Adipocyte (in vitro differentiated cells): ENCODE data around the gene TMEM184B.

Experiments used
- DNase-seq: peaks from one replicate; pipeline ENCODE4 v3.0.0-alpha.2; 2015; ENCODE audit warnings: low read depth
- H3K27me3 ChIP-seq: replicated peaks from 2 replicates; pipeline ENCODE4 v1.7.0; 2013; ENCODE audit warnings: mild to moderate bottlenecking, low read length, moderate library complexity; ENCODE audit not compliant: control insufficient read depth, insufficient read depth
- H3K36me3 ChIP-seq: 2 replicates; pipeline ENCODE4 v1.7.0; 2013; ENCODE audit warnings: low read length, mild to moderate bottlenecking, moderate library complexity; ENCODE audit not compliant: control insufficient read depth, insufficient read depth, severe bottlenecking
- H3K4me1 ChIP-seq: 2 replicates; pipeline ENCODE4 v1.7.0; 2013; ENCODE audit warnings: mild to moderate bottlenecking, low read length, moderate library complexity; ENCODE audit not compliant: control insufficient read depth, insufficient read depth
- H3K4me3 ChIP-seq: 2 replicates; pipeline ENCODE4 v1.7.0; 2013; ENCODE audit warnings: mild to moderate bottlenecking, low read length, moderate library complexity
- H3K9ac ChIP-seq: 2 replicates; pipeline ENCODE4 v1.7.0; 2013; ENCODE audit warnings: mild to moderate bottlenecking, low read length, moderate library complexity
- H3K9me3 ChIP-seq: 2 replicates; pipeline ENCODE4 v1.7.0; 2013; ENCODE audit warnings: mild to moderate bottlenecking, low read length, moderate library complexity; ENCODE audit not compliant: control insufficient read depth

The TMEM184B gene

GRCh38 chr22:38230108-38230825 is 42.5 kb downstream of the TMEM184B start:
- peaks cover 69% of the 10 kb centered on the region for H3K36me3 ChIP-seq
- H3K9ac ChIP-seq, result no peak overlapping the region
- no peaks in the 10 kb centered on the region for H3K27me3 ChIP-seq
- DNase-seq, result peak; percentile 40
- H3K4me3 ChIP-seq, result no peak overlapping the region
- H3K4me1 ChIP-seq, result peaks cover 49% of the 10 kb centered on the region
- no peaks in the 10 kb centered on the region for H3K9me3 ChIP-seq

GRCh38 chr22:38228873-38229740 is 43.7 kb downstream of the TMEM184B start:
- peak; percentile 70 for DNase-seq
- peak overlapping the region; percentile 19 for H3K9ac ChIP-seq
- H3K9me3 ChIP-seq, result no peaks in the 10 kb centered on the region
- peaks cover 69% of the 10 kb centered on the region for H3K36me3 ChIP-seq
- H3K4me3 ChIP-seq, result no peak overlapping the region
- H3K27me3 ChIP-seq, result no peaks in the 10 kb centered on the region
- peaks cover 38% of the 10 kb centered on the region for H3K4me1 ChIP-seq

- Histone ChIP-seq H3K4me1 (peaks cover 31% of the 10 kb centered on the region), H3K27me3 (no peaks in the 10 kb centered on the region), H3K4me3 (no peak overlapping the region), H3K36me3 (peaks cover 72% of the 10 kb centered on the region), H3K9me3 (no peaks in the 10 kb centered on the region), H3K9ac (peak overlapping the region; percentile 19)
- DNase-seq, result peak; percentile 28
These were observed 44.4 kb downstream of the TMEM184B start for GRCh38 chr22:38228326-38228872.

GRCh38 chr22:38226853-38227649 is 45.8 kb downstream of the TMEM184B start:
- Histone ChIP-seq H3K27me3 (no peaks in the 10 kb centered on the region), H3K36me3 (peaks cover 64% of the 10 kb centered on the region), H3K9ac (no peak overlapping the region), H3K4me3 (no peak overlapping the region), H3K4me1 (peaks cover 24% of the 10 kb centered on the region), H3K9me3 (no peaks in the 10 kb centered on the region)
- no peak for DNase-seq

- peaks cover 41% of the 10 kb centered on the region for H3K4me1 ChIP-seq
- DNase-seq, result no peak
- H3K9me3 ChIP-seq, result no peaks in the 10 kb centered on the region
- H3K27me3 ChIP-seq, result no peaks in the 10 kb centered on the region
- peaks cover 53% of the 10 kb centered on the region for H3K36me3 ChIP-seq
- H3K4me3 ChIP-seq, result no peak overlapping the region
- no peak overlapping the region for H3K9ac ChIP-seq
These were observed 49.4 kb downstream of the TMEM184B start for GRCh38 chr22:38223289-38223960.

GRCh38 chr22:38222797-38223119 is 50.1 kb downstream of the TMEM184B start:
- no peak for DNase-seq
- Histone ChIP-seq H3K4me3 (no peak overlapping the region), H3K36me3 (peaks cover 48% of the 10 kb centered on the region), H3K27me3 (no peaks in the 10 kb centered on the region), H3K9ac (no peak overlapping the region), H3K9me3 (no peaks in the 10 kb centered on the region), H3K4me1 (peaks cover 41% of the 10 kb centered on the region)

- Histone ChIP-seq H3K27me3 (no peaks in the 10 kb centered on the region), H3K36me3 (peaks cover 42% of the 10 kb centered on the region), H3K9ac (no peak overlapping the region), H3K9me3 (no peaks in the 10 kb centered on the region), H3K4me3 (no peak overlapping the region), H3K4me1 (peaks cover 43% of the 10 kb centered on the region)
- DNase-seq, result no peak
These were observed 50.7 kb downstream of the TMEM184B start for GRCh38 chr22:38221908-38222796.

- H3K4me1 ChIP-seq, result peaks cover 43% of the 10 kb centered on the region
- H3K27me3 ChIP-seq, result no peaks in the 10 kb centered on the region
- no peak for DNase-seq
- no peak overlapping the region for H3K9ac ChIP-seq
- peaks cover 39% of the 10 kb centered on the region for H3K36me3 ChIP-seq
- no peak overlapping the region for H3K4me3 ChIP-seq
- no peaks in the 10 kb centered on the region for H3K9me3 ChIP-seq
These were observed 51.4 kb downstream of the TMEM184B start for GRCh38 chr22:38221407-38221806.

- Histone ChIP-seq H3K9ac (peak overlapping the region; percentile 54), H3K36me3 (peaks cover 41% of the 10 kb centered on the region), H3K4me3 (no peak overlapping the region), H3K9me3 (no peaks in the 10 kb centered on the region), H3K4me1 (peaks cover 43% of the 10 kb centered on the region), H3K27me3 (no peaks in the 10 kb centered on the region)
- no peak for DNase-seq
These were observed 52.0 kb downstream of the TMEM184B start for GRCh38 chr22:38220653-38221386.
